HepG2 (cell line): ENCODE results near the gene CCDC73. TPM values are rescaled to one million over a fixed set of nuclear protein-coding genes. Genes with fewer than 3 reads are reported as not detected.

ENCODE experiments used
- ARID3A ChIP-seq: IDR thresholded peaks from 2 replicates; pipeline ENCODE4 v1.6.1; 2012; ENCODE audit warnings: low read depth, low read length, improper control_type of control experiment
- ATM ChIP-seq: fragments of 450-650 bp; IDR thresholded peaks from 2 replicates; pipeline ENCODE4 v1.7.1; 2017; ENCODE audit warnings: mild to moderate bottlenecking, borderline replicate concordance
- BHLHE40 ChIP-seq: IDR thresholded peaks from 2 replicates; pipeline ENCODE4 v1.6.1; 2011; ENCODE audit warnings: low read length, improper control_type of control experiment
- CREB3 ChIP-seq: sonication (generic); formaldehyde crosslinking; IDR thresholded peaks from 2 replicates; pipeline ENCODE4 v1.5.0; 2020; ENCODE audit warnings: missing genetic modification reagents
- FOSL1 ChIP-seq: sonication (generic); formaldehyde crosslinking; IDR thresholded peaks from 2 replicates; pipeline ENCODE4 v1.9.0; 2021; ENCODE audit warnings: missing genetic modification reagents, borderline replicate concordance
- HNF4G ChIP-seq, 2 experiments: sonication (generic) in 1 of 2; formaldehyde crosslinking in 1 of 2; IDR thresholded peaks; 2 replicates each; pipeline versions ENCODE4 v1.4.0 to v1.6.1; 2011 to 2020; ENCODE audit warnings: borderline replicate concordance in 2 of 2, low read depth in 2 of 2, mild to moderate bottlenecking in 2 of 2, low read length in 1 of 2, missing genetic modification reagents in 1 of 2, moderate library complexity in 1 of 2
- MIER3 ChIP-seq: IDR thresholded peaks from 2 replicates; pipeline ENCODE4 v1.6.1; 2016; ENCODE audit warnings: missing compliant biosample characterization, borderline replicate concordance
- MXD3 ChIP-seq: IDR thresholded peaks from 2 replicates; pipeline ENCODE4 v1.6.1; 2016; ENCODE audit warnings: mild to moderate bottlenecking, missing biosample characterization, missing genetic modification reagents
- MZF1 ChIP-seq: sonication (generic); formaldehyde crosslinking; IDR thresholded peaks from 2 replicates; pipeline ENCODE4 v1.8.1; 2023; ENCODE audit warnings: mild to moderate bottlenecking, missing genetic modification reagents, borderline replicate concordance
- PLRG1 ChIP-seq: fragments of 450-650 bp; conservative IDR thresholded peaks from 2 replicates; pipeline ENCODE4 v1.6.1; 2016
- RORA ChIP-seq: sonication (generic); formaldehyde crosslinking; IDR thresholded peaks from 2 replicates; pipeline ENCODE4 v1.5.0; 2020; ENCODE audit warnings: mild to moderate bottlenecking, missing genetic modification reagents, moderate library complexity
- SSRP1 ChIP-seq: IDR thresholded peaks from 2 replicates; pipeline ENCODE4 v1.6.1; 2016; ENCODE audit warnings: control low read depth
- UBTF ChIP-seq: sonication (generic); formaldehyde crosslinking; IDR thresholded peaks from 2 replicates; pipeline ENCODE4 v1.4.0; 2020; ENCODE audit warnings: mild to moderate bottlenecking, missing genetic modification reagents
- ZEB1 ChIP-seq: IDR thresholded peaks from 2 replicates; pipeline ENCODE4 v1.6.1; 2012; ENCODE audit warnings: mild to moderate bottlenecking, low read depth, inconsistent platforms; ENCODE audit not compliant: insufficient replicate concordance
- ZFP41 ChIP-seq: sonication (generic); formaldehyde crosslinking; IDR thresholded peaks from 2 replicates; pipeline ENCODE4 v1.4.0; 2020; ENCODE audit warnings: mild to moderate bottlenecking, missing genetic modification reagents, borderline replicate concordance
- ZMAT3 ChIP-seq: sonication (generic); formaldehyde crosslinking; conservative IDR thresholded peaks from 2 replicates; pipeline ENCODE4 v1.7.0; 2021; ENCODE audit warnings: missing genetic modification reagents
- ZNF18 ChIP-seq: sonication (generic); formaldehyde crosslinking; IDR thresholded peaks from 2 replicates; pipeline ENCODE4 v1.8.0; 2022; ENCODE audit warnings: mild to moderate bottlenecking, missing genetic modification reagents; ENCODE audit not compliant: insufficient replicate concordance
- ZNF253 ChIP-seq: sonication (generic); formaldehyde crosslinking; IDR thresholded peaks from 2 replicates; pipeline ENCODE4 v1.8.0; 2022; ENCODE audit warnings: mild to moderate bottlenecking, missing genetic modification reagents, borderline replicate concordance
- ZNF383 ChIP-seq: sonication (generic); formaldehyde crosslinking; IDR thresholded peaks from 2 replicates; pipeline ENCODE4 v1.4.0; 2020; ENCODE audit warnings: missing genetic modification reagents, mild to moderate bottlenecking, borderline replicate concordance
- ZNF530 ChIP-seq: sonication (generic); formaldehyde crosslinking; IDR thresholded peaks from 2 replicates; pipeline ENCODE4 v1.5.0; 2020; ENCODE audit warnings: low read depth, mild to moderate bottlenecking, missing genetic modification reagents
- ZNF768 ChIP-seq: sonication (generic); formaldehyde crosslinking; IDR thresholded peaks from 2 replicates; pipeline ENCODE4 v1.4.0; 2020; ENCODE audit warnings: missing genetic modification reagents
- ZSCAN30 ChIP-seq: sonication (generic); formaldehyde crosslinking; IDR thresholded peaks from 2 replicates; pipeline ENCODE4 v1.5.0; 2020; ENCODE audit warnings: mild to moderate bottlenecking, missing genetic modification reagents
- polyA plus RNA-seq, 8 experiments: library from polyadenylated mRNA; depleted of rRNA in 3 of 8; stranded (reverse) in 7 of 8; unstranded in 1 of 8; fragments of >200 nt; fragmentation: Illumina TruSeq in 4 of 8; extraction: Trizol in 4 of 8; gene quantifications; 2 replicates each; pipeline versions ENCODE4 v1.2.1 to v1.2.3, GENCODE V29; 2011 to 2016; ENCODE audit warnings: low read depth in 4 of 8, missing spikeins in 1 of 8, mixed read lengths in 1 of 8; ENCODE audit not compliant: insufficient read depth in 1 of 8
- total RNA-seq, 5 experiments: library from RNA; depleted of rRNA; stranded (reverse); fragments of >200 nt; fragmentation: Illumina TruSeq; extraction: Trizol; gene quantifications; 2 replicates each; pipeline ENCODE4 v1.2.3, GENCODE V29; 2016; ENCODE audit warnings: low read depth in 1 of 5

CCDC73 gene
- total and polyA plus RNA-seq, 2 of the 13 experiments (the other 11 are each of a cell fraction or from before 2014, with no cell fraction given) = 0.01 to 0.11 TPM

GRCh38 chr11:32583459-32584271 is 210.8 kb downstream of the CCDC73 start, which contains the start of gene EIF3M (continued):
- TF ChIP-seq CREB3 (CRISPR knock-in tag) = peak; percentile 72; the same call in 1 of the 2 replicates
- TF ChIP-seq FOSL1 (CRISPR knock-in tag) = 0 out of 2 replicates have a peak, but pooled peaks have one; percentile 39
- 0 out of 2 replicates have a peak, but pooled peaks have one; percentile 72 for TF ChIP-seq ZMAT3 (CRISPR knock-in tag)
- no peak; the same call in 1 of the 2 replicates for TF ChIP-seq MZF1
- TF ChIP-seq ZNF768 (CRISPR knock-in tag) = peak; percentile 66; the same call in 1 of the 2 replicates
- TF ChIP-seq ZEB1 = no peak
- no peak for TF ChIP-seq ATM
- TF ChIP-seq ARID3A = no peak
- TF ChIP-seq MIER3 (CRISPR knock-in tag) = peak; percentile 95
- TF ChIP-seq ZFP41 = peak; percentile 67; the same call in 1 of the 2 replicates
- no peak for TF ChIP-seq BHLHE40
- peak; percentile 93 for TF ChIP-seq ZNF530 (CRISPR knock-in tag)
- TF ChIP-seq MXD3 (CRISPR knock-in tag) = peak; percentile 92
- TF ChIP-seq ZNF253 = no peak; the same call in 1 of the 2 replicates
- no peak; the same call in 1 of the 2 replicates for TF ChIP-seq RORA
- TF ChIP-seq HNF4G (IDR thresholded peaks at IDR 0.05; ENCODE audit: borderline replicate concordance, low read depth, low read length) = no peak
- TF ChIP-seq HNF4G (CRISPR knock-in tag; IDR thresholded peaks at IDR 0.05; ENCODE audit: borderline replicate concordance, low read depth) = no peak
- TF ChIP-seq ZNF383 (CRISPR knock-in tag) = no peak
- no peak; the same call in 1 of the 2 replicates for TF ChIP-seq SSRP1
- peak; percentile 94; the same call in 1 of the 2 replicates for TF ChIP-seq ZSCAN30 (CRISPR knock-in tag)
- TF ChIP-seq PLRG1 = no peak
- TF ChIP-seq UBTF (CRISPR knock-in tag) = peak; percentile 93
- TF ChIP-seq ZNF18 (CRISPR knock-in tag) = peak; percentile 45
